Measurements from ENCODE around the gene CFD.

- no peak for TF ChIP-seq CTCF (conservative IDR thresholded peaks at IDR 0.05; ENCODE audit: low read depth in 2 of 2)
- no peak for TF ChIP-seq EZH2phosphoT487 (IDR thresholded peaks at IDR 0.05; ENCODE audit: unreplicated experiment)
- TF ChIP-seq POLR2AphosphoS5 (IDR thresholded peaks at IDR 0.05; ENCODE audit: low read depth): no peak
- TF ChIP-seq CREB1 (CRISPR knock-in tag; IDR thresholded peaks at IDR 0.05; ENCODE audit: low read depth): no peak
- TF ChIP-seq REST (IDR thresholded peaks at IDR 0.05; ENCODE audit: unreplicated experiment): no peak
- TF ChIP-seq ZNF331 (CRISPR knock-in tag; IDR thresholded peaks at IDR 0.05; ENCODE audit: low read depth): no peak
Measured at GRCh38 chr19:827314-827709, 32.2 kb upstream of the CFD start.

Measured in GM23338 (cell line).